Measurements from ENCODE around the gene TERB2. TPM values are rescaled to one million over a fixed set of nuclear protein-coding genes. Genes with fewer than 3 reads are reported as not detected.
"Not testable (repeated sequence)": the region's sequence is repeated elsewhere in the genome, so short reads cannot be mapped to it uniquely, and the experiment has no call there.

TERB2 gene, protein sequence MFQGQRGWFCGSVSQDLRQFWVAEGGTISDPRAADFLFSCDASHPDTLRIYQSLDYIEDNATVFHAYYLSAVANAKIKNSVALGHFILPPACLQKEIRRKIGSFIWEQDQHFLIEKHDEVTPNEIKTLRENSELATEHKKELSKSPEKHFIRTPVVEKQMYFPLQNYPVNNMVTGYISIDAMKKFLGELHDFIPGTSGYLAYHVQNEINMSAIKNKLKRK
- total RNA-seq (2014; rRNA removed; shearing (Covaris generic); ENCODE audit: low replicate concordance) = not detected in 2 replicates

DNA sequence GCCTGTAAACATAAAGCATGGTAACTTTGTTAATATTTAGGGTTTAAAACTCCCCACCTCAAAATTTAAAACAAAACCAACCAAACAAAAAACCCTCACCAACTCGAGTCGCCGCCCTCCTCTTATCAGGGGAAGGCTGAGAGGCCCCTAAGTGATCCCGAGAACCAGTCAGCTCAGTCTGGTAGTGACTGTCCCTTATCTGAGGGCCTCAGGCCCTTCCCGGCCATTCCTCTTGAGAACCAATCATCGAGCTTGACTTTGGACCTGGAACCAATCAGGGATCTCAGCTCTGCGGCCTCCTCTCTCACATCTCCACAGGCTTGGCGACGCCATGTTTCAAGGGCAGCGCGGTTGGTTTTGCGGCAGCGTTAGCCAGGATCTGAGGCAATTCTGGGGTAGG lies at the start of gene TERB2:
TSS of gene TERB2 (plus strand) at position 300 of the 400 bp plus-strand sequence. CDS start at position 332, 32 bp downstream.
- in situ Hi-C loops (cut with HindIII; ENCODE audit: low pct_unique_long_range_greater_than_20kb, low sequenced_read_pairs) = no loop called here
- no peak for DNase-seq (ENCODE audit: low read depth)

DNA sequence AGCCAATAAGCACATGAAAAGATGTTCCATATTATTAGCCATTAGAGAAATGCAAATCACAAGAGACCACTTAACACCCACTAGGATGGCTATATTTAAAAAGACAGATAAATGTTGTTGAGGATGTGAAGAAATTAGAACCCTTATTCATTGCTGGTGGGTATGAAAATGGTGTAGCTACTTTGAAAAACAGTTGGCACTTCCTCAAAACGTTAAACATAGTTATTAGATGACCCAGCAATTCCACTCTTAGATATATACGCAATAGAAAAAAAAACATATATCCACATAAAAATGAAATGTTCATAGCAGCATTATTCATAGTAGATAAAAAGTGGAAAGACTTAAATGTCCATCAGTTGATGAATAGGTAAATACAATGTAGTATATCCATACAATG lies 47.1 kb upstream of the TERB2 start:
- DNase-seq (ENCODE audit: low read depth) = no peak
- in situ Hi-C loops (cut with HindIII; ENCODE audit: low pct_unique_long_range_greater_than_20kb, low sequenced_read_pairs) = no loop called here

DNA sequence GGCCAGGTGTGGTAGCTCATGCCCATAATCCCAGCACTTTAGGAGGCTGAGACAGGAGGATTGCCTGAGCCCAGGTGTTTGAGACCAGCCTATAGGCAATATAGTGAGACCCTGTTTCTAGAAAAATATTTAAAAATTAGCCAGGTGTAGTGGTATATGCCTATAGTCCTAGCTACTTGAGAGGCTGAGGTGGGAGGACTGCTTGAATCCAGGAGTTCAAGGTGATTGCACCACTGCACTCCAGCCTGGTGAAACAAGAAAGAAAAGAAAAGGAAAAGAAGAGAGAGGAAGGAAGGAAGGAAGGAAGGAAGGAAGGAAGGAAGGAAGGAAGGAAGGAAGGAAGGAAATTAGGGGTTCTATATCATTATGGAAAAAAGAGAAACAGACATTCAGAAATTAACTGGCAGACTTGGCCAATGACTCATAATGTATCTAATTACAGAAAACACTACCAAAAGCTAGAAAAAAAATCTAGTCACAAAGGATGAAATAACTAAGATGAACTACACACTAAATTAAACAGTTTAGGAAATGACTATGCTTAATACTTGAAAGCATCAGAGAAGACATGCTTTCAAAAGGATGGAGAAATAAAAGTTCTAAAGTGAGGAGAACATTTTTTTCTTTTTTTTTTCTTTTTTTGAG lies 45.4 kb upstream of the TERB2 start:
- no peak for DNase-seq (ENCODE audit: low read depth)
- in situ Hi-C loops (cut with HindIII; ENCODE audit: low pct_unique_long_range_greater_than_20kb, low sequenced_read_pairs) = no loop called here

- DNase-seq (ENCODE audit: low read depth); in situ Hi-C loops (cut with HindIII; ENCODE audit: low pct_unique_long_range_greater_than_20kb, low sequenced_read_pairs): not testable (repeated sequence)
Measured at GRCh38 chr15:44912186-44912585, 44.3 kb upstream of the TERB2 start.

DNA sequence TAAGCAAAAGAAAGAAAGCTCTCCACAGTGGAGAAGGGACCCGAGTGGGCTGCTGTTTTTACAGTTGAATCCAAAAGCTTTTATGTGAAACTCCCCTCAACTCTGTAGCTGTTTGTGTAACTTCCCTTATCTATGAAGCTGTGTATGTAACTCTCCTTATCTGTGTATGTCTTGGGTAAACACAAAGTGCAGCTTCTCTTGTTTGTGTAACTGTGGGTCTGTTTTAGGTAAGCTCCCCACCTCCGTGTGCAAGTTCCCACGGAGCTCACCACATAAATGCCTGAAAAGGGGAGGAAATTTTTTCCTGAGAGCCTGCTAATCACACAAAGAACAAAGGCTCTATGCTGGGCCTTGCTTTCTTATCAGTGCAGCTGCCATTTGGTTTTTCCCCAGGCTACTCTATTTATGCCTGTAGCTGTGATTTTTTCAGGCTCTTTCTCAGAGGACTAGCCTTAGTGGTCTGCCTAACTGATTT lies 43.5 kb upstream of the TERB2 start:
- in situ Hi-C loops (cut with HindIII; ENCODE audit: low pct_unique_long_range_greater_than_20kb, low sequenced_read_pairs); DNase-seq (ENCODE audit: low read depth): not testable (repeated sequence)

- DNase-seq (ENCODE audit: low read depth) = no peak
- in situ Hi-C loops (cut with HindIII; ENCODE audit: low pct_unique_long_range_greater_than_20kb, low sequenced_read_pairs) = no loop called here
Measured at GRCh38 chr15:44918136-44918535, 38.4 kb upstream of the TERB2 start.

DNA sequence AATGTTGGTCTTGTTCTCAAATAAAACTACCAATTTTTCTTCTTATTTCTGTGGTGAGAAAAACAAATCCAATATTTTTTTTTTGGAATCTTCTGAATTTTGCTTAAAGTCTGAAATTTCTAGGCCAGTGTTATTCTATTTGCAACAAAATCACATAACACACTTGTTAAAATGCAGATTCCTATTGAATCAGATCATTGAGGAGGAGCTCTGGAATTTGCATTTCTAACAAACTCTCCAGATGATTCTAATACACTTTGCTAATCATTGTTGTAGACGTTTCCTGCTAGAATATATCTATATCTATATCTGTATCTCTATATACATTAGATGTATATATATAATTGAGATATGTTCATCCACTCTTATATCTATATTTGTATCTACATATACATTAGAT lies 27.8 kb upstream of the TERB2 start:
- DNase-seq (ENCODE audit: low read depth); in situ Hi-C loops (cut with HindIII; ENCODE audit: low pct_unique_long_range_greater_than_20kb, low sequenced_read_pairs): not testable (repeated sequence)

DNA sequence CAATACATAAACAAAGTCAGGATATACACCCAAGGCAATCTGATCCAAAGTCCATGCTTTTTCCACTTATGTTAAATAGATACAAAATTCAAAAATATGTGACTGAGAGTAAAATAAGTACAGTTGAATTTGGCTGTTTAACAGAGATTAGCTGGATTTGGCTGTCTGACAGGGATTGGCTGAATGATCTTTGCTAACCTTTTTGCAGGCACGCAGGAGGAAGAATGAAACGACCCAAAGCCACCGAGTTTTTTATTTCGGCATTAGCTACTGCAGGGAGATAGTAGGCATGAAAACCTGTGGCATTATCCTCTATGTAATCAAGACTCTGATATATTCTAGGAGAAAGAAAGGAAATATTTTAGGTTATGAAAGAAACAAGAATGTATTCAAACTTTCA lies 26.2 kb upstream of the TERB2 start:
- DNase-seq (ENCODE audit: low read depth); in situ Hi-C loops (cut with HindIII; ENCODE audit: low pct_unique_long_range_greater_than_20kb, low sequenced_read_pairs): not testable (repeated sequence)

DNA sequence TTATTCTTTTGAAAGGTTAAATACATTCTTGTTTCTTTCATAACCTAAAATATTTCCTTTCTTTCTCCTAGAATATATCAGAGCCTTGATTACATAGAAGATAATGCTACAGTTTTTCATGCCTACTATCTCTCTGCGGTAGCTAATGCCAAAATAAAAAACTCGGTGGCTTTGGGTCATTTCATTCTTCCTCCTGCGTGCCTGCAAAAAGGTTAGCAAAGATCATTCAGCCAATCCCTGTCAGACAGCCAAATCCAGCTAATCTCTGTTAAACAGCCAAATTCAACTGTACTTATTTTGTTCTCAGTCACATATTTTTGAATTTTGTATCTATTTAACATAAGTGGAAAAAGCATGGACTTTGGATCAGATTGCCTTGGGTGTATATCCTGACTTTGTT lies 1.8 kb downstream of the TERB2 start:
- in situ Hi-C loops (cut with HindIII; ENCODE audit: low pct_unique_long_range_greater_than_20kb, low sequenced_read_pairs); DNase-seq (ENCODE audit: low read depth): not testable (repeated sequence)

DNA sequence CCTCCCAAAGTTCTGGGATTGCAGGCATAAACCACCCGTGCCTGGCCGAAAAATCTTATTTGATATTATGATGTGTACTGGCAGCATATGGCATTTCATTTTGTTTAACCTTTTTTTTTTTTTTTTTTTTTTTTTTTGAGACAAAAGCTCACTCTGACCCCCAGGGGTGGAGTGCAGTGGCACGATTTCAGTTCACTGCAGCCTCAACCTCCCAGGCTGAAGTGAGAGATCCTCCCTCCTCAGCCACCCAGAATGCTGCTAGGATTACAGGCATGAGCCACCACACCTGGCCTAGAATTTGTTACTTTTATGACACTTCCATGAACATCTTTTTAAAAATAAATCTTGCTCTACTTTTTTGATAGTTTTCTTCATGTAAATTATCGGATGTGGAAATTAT lies 12.0 kb downstream of the TERB2 start:
- no peak for DNase-seq (ENCODE audit: low read depth)
- in situ Hi-C loops (cut with HindIII; ENCODE audit: low pct_unique_long_range_greater_than_20kb, low sequenced_read_pairs) = no loop called here

DNA sequence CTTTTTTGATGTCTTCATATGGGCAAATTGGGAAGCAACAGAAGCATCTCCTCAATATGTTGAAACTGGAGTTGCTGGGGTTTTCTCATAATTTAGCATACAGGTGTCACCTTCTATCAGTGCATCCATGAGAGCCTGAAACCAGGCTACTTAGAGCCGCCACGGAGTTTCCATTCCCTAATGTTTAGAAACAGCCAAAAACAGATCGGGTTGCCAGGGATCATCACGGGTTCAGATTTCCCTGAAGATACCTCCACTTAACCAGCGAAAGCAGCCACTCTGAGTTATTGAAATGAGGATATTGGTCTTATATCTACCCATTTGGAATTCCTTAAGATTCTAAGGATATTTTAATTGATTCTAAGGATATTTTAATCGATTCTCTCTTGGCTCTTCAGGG lies 14.5 kb downstream of the TERB2 start:
- in situ Hi-C loops (cut with HindIII; ENCODE audit: low pct_unique_long_range_greater_than_20kb, low sequenced_read_pairs) = no loop called here
- DNase-seq (ENCODE audit: low read depth) = no peak

DNA sequence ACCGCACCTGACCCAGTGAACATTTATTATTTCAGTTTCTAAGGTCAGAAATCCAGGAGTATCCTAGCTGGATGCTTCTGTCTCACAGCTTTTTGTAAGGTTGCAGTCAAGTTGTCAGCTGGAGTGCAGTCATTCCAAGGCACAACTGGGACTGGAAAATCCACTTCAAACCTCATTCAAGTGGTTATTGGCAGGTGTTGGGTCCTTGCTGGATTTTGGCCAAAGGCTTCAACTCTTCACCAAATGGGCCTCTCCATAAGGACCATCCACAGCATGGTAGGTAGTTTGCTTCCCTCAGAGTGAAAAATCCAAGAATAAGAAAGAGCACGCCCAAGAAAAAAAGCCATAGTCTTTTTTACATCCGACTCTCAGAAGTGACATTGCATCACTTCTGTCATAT lies 19.7 kb downstream of the TERB2 start:
- in situ Hi-C loops (cut with HindIII; ENCODE audit: low pct_unique_long_range_greater_than_20kb, low sequenced_read_pairs); DNase-seq (ENCODE audit: low read depth): not testable (repeated sequence)

DNA sequence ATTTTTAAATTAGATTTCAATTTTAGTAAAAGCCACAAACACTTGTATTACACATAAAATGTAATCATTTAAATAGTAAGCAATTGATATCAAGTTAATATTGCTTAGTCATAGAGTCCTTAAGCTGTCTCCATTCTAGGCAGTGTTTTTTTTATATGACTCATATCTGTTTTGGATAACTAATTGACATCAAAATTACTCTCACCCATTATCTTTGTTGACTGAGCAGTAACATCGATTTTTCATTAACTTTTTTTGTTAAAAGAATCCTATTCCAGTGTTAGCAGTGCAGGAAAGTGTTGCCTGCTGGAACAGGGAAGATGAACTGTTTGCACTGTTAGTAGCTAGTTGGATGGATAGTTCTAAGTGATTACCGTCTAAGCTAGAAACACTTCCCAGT lies 21.3 kb downstream of the TERB2 start:
- in situ Hi-C loops (cut with HindIII; ENCODE audit: low pct_unique_long_range_greater_than_20kb, low sequenced_read_pairs) = not testable (repeated sequence)
- DNase-seq (ENCODE audit: low read depth) = peak; percentile 19

DNA sequence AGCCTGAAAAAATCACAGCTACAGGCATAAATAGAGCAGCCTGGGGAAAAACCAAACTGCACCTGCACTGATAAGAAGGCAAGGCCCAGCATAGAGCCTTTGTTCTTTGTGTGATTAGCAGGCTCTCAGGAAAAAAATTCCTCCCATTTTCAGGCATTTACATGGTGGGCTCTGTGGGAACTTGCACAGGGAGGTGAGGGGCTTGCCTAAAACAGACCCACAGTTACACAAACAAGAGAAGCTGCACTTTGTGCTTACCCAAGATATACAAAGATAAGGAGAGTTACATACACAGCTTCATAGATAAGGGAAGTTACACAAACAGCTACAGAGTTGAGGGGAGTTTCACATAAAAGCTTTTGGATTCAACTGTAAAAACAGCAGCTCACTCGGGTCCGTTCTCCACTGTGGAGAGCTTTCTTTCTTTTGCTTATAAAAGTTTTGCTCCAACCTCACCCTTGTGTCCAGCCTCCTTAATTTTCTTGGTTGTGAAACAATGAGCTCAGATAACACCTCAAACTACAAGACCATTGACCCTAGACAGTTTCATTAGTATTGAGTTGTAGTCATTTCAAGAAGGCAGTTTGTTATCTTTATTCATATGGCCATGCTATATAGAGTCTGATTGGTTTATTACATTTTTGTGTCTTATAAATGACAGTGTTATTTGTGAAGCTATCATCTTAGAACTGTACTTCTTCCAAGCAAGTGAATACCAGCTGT lies 23.3 kb downstream of the TERB2 start:
- DNase-seq (ENCODE audit: low read depth); in situ Hi-C loops (cut with HindIII; ENCODE audit: low pct_unique_long_range_greater_than_20kb, low sequenced_read_pairs): not testable (repeated sequence)

DNA sequence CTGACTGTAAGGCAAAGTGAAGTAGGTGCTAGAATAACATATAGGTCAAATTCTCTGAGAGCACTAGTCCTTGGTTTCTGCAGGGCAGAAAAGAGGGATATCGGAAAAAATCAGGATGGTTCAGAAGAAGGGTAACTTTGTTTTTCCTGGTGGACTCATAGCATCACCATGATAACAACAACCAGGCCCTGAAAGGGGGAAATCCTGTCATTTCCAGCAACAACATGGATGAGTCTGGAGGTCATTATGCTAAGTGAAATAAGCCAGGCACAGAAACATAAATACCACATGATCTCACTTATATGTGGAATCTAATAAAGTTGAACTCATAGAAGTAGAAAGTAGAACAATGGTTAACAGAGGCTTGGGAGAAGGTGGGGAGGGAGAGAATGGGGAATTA lies 27.7 kb downstream of the TERB2 start:
- in situ Hi-C loops (cut with HindIII; ENCODE audit: low pct_unique_long_range_greater_than_20kb, low sequenced_read_pairs); DNase-seq (ENCODE audit: low read depth): not testable (repeated sequence)

DNA sequence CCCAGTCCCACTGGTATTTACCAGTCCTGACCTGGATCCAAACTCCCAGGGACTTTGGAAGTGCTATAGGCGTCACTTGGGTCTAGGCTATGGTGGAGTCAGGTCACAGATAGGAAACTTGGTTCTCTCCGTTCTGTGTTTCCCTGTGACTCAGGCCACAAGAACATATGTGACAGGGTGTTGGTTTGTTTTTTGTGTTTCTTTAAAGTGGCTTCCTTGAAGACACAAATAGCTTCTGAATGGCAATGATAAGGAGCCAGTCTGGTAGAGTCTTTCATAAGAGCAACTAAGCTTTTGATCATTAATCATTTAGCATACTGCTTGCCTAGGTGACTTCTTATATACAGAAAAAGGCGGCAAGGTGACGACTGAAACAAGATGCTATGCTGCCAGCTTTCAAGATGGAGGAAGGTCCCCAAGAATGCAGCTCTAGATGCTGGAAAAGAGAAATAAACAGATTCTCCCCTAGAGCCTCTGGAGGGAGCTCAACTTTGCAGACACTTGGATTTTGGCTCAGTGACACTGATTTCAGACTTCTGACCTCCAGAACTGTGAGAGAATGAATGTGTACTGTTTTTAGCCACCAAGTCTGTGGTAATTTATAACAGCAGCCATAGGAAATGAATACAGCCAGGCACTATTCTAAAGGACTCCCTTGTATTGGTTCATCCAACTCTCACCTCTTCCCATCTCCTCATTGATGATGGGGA lies 30.0 kb downstream of the TERB2 start:
- in situ Hi-C loops (cut with HindIII; ENCODE audit: low pct_unique_long_range_greater_than_20kb, low sequenced_read_pairs); DNase-seq (ENCODE audit: low read depth): not testable (repeated sequence)

DNA sequence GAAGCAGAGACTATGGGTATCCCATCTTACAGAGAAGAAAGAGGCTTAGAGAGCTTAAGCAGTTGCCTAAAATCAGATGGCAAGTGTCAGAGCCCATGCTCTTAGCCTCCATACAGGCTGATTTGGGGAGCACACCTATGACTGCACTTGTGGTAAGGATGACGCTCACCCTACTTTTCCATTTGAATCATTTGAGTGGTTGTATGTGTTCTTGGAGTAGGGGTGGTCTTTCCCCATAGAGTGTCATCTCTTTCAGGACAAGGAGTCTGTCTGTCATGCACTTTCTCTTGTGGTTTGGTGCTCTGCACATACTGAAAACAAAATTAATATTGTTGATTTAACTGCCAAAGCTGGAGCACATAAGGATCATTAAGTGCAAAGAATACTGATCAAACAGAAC lies 31.2 kb downstream of the TERB2 start:
- DNase-seq (ENCODE audit: low read depth); in situ Hi-C loops (cut with HindIII; ENCODE audit: low pct_unique_long_range_greater_than_20kb, low sequenced_read_pairs): not testable (repeated sequence)

DNA sequence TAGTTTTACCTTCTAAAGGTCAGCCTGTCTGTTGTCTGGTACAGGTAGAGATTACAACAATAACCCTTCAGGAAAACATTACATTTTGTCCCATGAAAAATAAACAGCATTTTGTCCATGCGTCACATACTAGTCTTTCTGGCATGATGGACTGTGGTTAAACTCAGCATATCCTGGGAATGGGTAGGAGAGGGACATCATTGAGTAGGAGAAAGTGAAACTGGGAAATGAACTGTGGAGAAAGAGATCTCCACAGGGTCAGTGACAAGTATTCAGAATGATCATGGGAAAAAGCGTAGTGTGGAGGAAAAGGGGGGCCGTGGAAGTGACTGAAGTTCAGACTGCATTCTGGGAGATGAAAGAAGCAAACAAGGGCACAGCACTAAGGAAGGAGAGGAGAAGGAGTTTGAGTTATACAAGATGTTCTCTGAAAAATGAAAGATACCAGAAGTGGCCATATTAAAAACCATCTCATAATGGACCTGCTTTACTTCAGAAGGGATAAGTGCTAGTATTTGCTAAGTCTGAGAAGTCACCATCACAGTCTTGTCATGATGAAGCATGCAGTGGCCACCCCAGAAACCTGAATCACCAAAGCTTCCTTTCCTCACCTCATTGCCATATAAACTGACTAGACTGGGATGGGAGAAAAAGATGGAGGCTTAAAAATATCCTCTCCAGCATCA lies 31.8 kb downstream of the TERB2 start:
- DNase-seq (ENCODE audit: low read depth); in situ Hi-C loops (cut with HindIII; ENCODE audit: low pct_unique_long_range_greater_than_20kb, low sequenced_read_pairs): not testable (repeated sequence)
